ENCODE data around the gene TLR9. TPM values are rescaled to one million over a fixed set of nuclear protein-coding genes. Genes with fewer than 3 reads are reported as not detected.

TLR9 gene
- polyA plus RNA-seq, 1 of the 3 experiments (the other 2 are of a cell fraction), result 0.12 TPM

DNA sequence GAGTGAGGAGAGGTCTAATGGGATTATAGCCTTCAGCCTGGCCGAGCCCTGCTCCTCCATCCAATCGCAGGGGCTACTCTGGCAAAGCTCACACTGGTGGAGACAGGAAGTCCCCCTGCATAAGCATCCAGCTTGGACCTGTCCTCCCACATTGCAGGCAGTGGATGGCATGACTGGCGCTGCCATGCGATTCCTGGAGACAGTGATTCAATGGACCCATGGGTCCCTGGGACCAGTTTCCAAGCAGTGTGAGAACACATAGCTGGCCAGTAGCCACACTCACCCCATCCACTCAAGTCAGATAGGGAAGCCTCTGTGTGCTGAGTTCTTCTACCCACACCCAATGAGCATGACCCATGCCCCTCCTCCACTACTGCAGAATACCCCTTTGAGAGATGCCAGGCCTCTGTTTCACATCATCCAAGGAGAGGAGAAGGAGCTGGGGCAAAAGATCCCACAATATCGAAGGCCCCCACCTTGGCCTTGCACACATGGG is 53.1 kb downstream of the TLR9 start:
- DNase-seq, result no peak
- H3K79me2 ChIP-seq (ENCODE audit: insufficient read depth), result no peaks in the 10 kb centered on the region
- H3K4me2 ChIP-seq, result no peak overlapping the region
- no peak for TF ChIP-seq EP300 (IDR thresholded peaks at IDR 0.05; ENCODE audit: borderline replicate concordance in 1 of 2, low read depth in 1 of 2, low read length in 1 of 2)
- TF ChIP-seq, protein P1, sequence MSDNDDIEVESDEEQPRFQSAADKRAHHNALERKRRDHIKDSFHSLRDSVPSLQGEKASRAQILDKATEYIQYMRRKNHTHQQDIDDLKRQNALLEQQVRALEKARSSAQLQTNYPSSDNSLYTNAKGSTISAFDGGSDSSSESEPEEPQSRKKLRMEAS (IDR thresholded peaks at IDR 0.05; ENCODE audit: low read depth), result no peak
- TF ChIP-seq, protein P2, sequence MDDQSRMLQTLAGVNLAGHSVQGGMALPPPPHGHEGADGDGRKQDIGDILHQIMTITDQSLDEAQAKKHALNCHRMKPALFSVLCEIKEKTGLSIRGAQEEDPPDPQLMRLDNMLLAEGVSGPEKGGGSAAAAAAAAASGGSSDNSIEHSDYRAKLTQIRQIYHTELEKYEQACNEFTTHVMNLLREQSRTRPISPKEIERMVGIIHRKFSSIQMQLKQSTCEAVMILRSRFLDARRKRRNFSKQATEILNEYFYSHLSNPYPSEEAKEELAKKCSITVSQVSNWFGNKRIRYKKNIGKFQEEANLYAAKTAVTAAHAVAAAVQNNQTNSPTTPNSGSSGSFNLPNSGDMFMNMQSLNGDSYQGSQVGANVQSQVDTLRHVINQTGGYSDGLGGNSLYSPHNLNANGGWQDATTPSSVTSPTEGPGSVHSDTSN (IDR thresholded peaks at IDR 0.05), result no peak
- TF ChIP-seq, protein P3, sequence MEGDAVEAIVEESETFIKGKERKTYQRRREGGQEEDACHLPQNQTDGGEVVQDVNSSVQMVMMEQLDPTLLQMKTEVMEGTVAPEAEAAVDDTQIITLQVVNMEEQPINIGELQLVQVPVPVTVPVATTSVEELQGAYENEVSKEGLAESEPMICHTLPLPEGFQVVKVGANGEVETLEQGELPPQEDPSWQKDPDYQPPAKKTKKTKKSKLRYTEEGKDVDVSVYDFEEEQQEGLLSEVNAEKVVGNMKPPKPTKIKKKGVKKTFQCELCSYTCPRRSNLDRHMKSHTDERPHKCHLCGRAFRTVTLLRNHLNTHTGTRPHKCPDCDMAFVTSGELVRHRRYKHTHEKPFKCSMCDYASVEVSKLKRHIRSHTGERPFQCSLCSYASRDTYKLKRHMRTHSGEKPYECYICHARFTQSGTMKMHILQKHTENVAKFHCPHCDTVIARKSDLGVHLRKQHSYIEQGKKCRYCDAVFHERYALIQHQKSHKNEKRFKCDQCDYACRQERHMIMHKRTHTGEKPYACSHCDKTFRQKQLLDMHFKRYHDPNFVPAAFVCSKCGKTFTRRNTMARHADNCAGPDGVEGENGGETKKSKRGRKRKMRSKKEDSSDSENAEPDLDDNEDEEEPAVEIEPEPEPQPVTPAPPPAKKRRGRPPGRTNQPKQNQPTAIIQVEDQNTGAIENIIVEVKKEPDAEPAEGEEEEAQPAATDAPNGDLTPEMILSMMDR (IDR thresholded peaks at IDR 0.05), result no peak
- TF ChIP-seq FOXJ3 (CRISPR knock-in tag; IDR thresholded peaks at IDR 0.05), result no peak
- TF ChIP-seq, protein P4, sequence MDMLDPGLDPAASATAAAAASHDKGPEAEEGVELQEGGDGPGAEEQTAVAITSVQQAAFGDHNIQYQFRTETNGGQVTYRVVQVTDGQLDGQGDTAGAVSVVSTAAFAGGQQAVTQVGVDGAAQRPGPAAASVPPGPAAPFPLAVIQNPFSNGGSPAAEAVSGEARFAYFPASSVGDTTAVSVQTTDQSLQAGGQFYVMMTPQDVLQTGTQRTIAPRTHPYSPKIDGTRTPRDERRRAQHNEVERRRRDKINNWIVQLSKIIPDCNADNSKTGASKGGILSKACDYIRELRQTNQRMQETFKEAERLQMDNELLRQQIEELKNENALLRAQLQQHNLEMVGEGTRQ (IDR thresholded peaks at IDR 0.05; ENCODE audit: borderline replicate concordance, low read depth, low read length), result no peak
- no peak for TF ChIP-seq MXI1 (IDR thresholded peaks at IDR 0.05; ENCODE audit: low read depth, low read length)
- TF ChIP-seq RCOR1 (IDR thresholded peaks at IDR 0.05; ENCODE audit: low read length), result no peak
- TF ChIP-seq CHD2 (IDR thresholded peaks at IDR 0.05; ENCODE audit: low read length, partially characterized antibody), result no peak
- no peak for TF ChIP-seq GATA2 (CRISPR knock-in tag; IDR thresholded peaks at IDR 0.05)
- TF ChIP-seq RAD21 (IDR thresholded peaks at IDR 0.05; ENCODE audit: low read length), result no peak
- TF ChIP-seq NRF1 (IDR thresholded peaks at IDR 0.05; ENCODE audit: low read depth, low read length), result no peak
- no peak for TF ChIP-seq GABPA (IDR thresholded peaks at IDR 0.05; ENCODE audit: low read depth)
- CTCF ChIA-PET, result no interaction called here
- H3F3A ChIP-seq (replicated peaks; ENCODE audit: insufficient read depth), result no peaks in the 10 kb centered on the region
- H3K9me2 ChIP-seq, result no peaks in the 10 kb centered on the region
- H3K9me3 ChIP-seq, result no peaks in the 10 kb centered on the region
- H3K36me3 ChIP-seq (replicated peaks in 1 of 2; ENCODE audit: control insufficient read depth in 1 of 2, insufficient read depth in 2 of 2, low read length in 1 of 2), result no peaks in the 10 kb centered on the region
- H3K27ac ChIP-seq (ENCODE audit: low read depth in 2 of 2, low read length in 1 of 2), result no peak overlapping the region
- peaks cover 0 to 11% of the 10 kb centered on the region in 2 experiments; a peak in 1 of 4 replicates for H3K4me1 ChIP-seq (ENCODE audit: control insufficient read depth in 1 of 2, insufficient read depth in 2 of 2, low read depth in 1 of 2, low read length in 1 of 2)
- no peak overlapping the region for H3K9ac ChIP-seq
- no peaks in the 10 kb centered on the region for H3K27me3 ChIP-seq (ENCODE audit: insufficient read depth)
- POLR2A ChIA-PET, result no interaction called here
- no peaks in the 10 kb centered on the region for H4K20me1 ChIP-seq (ENCODE audit: insufficient read depth)
- H3K4me3 ChIP-seq (ENCODE audit: low read depth in 2 of 2, low read length in 1 of 2), result no peak overlapping the region
- 80% methylated on average over 3 of the region's 5 CpGs for WGBS (ENCODE audit: low lambda C conversion rate)
- H2AFZ ChIP-seq (ENCODE audit: low read depth), result no peak overlapping the region
